HG02938 (cell line): ENCODE data around the gene COL1A2.

Experiments
- ATAC-seq: cut with Tn5 transposase; IDR thresholded peaks from one replicate; pipeline ENCODE4 v1.9.1; 2021; ENCODE audit warnings: mild to moderate bottlenecking, moderate library complexity; ENCODE audit not compliant: unreplicated experiment

Gene COL1A2

DNA sequence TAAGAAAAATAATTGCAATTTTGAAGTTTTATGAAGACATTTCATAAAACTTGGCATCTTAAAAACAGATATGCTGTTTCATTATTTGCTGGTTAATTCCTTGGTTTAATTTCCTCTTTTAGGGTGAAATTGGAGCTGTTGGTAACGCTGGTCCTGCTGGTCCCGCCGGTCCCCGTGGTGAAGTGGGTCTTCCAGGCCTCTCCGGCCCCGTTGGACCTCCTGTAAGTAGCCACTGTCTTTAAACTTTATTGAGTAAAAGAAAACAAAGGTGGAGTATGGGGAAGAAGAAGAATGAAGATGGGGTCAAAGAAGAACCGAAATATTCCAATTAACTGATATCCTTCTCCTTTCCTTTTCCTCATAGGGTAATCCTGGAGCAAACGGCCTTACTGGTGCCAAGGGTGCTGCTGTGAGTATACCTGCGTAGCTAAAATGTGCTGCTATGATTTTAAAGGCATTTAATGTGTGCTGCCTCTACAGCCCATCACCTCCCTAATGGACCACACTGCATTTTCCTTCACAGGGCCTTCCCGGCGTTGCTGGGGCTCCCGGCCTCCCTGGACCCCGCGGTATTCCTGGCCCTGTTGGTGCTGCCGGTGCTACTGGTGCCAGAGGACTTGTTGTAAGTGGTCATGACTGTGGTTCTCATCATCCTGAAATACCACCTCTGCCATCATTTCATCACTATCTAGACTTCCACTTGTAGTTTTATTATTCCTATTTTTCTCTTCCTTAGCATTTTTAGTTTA lies 14.7 kb downstream of the COL1A2 start:
- ATAC-seq: no peak

DNA sequence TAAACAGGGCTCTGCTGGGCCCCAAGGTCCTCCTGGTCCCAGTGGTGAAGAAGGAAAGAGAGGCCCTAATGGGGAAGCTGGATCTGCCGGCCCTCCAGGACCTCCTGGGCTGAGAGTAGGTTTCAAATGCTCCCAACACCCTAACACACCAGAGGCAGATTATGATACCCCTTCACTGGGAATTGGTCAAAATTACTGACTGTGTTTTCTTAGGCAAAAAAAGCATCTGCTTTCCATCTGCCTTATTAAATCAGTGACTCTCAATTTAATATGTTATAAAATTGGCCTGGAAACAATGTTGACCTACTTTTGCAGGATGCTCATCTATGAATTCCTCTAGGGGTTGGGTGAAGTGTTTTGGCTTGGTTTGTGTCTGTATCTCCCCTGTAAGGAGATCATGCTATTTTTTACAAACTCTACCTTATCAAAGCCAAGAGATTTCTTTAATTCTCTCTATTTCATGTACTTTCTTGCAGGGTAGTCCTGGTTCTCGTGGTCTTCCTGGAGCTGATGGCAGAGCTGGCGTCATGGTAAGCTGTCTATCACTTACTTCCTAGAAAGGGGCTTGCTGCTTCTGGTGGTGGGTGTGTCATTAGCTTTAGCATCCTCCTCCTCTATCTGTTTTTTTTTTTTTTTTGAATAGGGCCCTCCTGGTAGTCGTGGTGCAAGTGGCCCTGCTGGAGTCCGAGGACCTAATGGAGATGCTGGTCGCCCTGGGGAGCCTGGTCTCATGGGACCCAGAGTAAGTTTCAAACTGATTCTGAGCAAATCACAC lies 15.9 kb downstream of the COL1A2 start:
- ATAC-seq: no peak

- ATAC-seq: no peak
Observed at GRCh38 chr7:94411188-94411466, 16.4 kb downstream of the COL1A2 start.

DNA sequence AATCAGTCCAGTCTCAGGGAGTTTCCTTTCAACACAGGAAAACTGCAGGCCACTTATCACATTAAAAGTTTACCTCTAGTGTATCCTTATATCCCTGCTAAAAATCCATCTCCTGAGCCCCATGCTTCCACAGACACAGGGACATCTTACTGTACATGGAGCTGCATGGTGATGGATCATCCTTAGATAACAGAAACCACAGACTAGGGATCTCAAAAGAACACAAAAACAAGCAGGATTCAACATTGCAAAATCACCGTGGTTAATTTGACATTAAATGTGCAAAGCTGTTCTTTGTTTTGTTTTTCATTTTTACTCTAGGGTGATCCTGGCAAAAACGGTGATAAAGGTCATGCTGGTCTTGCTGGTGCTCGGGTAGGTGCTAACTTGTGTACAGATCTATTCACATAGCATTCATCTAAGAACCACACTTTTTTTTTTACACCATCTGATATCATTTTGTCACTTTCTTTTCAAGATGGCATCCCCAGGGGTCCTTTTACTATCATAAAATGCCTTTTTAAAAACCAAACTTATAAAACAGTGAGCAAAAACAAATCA lies 18.1 kb downstream of the COL1A2 start:
- no peak for ATAC-seq

GRCh38 chr7:94414481-94414880 lies 19.8 kb downstream of the COL1A2 start:
- ATAC-seq: no peak

DNA sequence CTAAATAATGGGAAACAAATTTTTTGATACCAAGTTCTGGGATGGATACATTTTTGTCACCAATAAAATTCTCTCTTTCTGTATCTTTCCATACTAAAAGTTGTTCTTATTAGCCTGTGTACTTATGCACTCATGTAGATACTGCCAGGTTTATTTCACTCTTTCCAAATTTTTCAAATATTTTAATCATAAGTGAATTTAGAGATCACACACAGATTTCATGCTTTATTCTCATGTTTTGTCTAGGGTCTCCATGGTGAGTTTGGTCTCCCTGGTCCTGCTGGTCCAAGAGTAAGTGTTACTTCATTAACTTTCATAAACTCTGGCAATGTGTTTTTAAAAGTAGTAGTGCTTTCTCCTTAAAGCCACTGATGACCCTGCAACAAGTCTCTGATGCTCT lies 20.3 kb downstream of the COL1A2 start:
- ATAC-seq: no peak

DNA sequence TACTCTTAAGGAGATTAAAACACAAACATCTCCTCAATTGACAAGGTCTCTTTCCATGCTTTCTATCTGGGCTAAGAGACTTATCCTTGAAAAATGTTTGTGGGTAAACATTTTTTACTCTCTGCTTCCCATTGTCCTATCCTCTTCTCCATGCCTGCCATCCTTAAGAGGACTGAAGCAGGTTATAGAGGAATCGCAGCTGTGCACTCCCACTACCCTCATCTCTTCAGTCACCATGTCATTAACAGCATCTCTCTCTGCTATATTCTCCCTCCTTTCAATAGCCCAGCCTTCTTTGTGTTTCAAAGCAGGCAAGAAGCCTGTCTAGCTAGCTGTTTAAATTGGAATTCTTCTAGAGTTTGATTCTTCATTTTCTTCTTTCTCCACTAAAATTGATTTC lies 22.6 kb downstream of the COL1A2 start:
- no peak for ATAC-seq

GRCh38 chr7:94417901-94418300 lies 23.2 kb downstream of the COL1A2 start:
- no peak for ATAC-seq

- ATAC-seq: no peak
Observed at GRCh38 chr7:94418851-94419250, 24.2 kb downstream of the COL1A2 start.

- no peak for ATAC-seq
Observed at GRCh38 chr7:94420328-94420727, 25.6 kb downstream of the COL1A2 start.

DNA sequence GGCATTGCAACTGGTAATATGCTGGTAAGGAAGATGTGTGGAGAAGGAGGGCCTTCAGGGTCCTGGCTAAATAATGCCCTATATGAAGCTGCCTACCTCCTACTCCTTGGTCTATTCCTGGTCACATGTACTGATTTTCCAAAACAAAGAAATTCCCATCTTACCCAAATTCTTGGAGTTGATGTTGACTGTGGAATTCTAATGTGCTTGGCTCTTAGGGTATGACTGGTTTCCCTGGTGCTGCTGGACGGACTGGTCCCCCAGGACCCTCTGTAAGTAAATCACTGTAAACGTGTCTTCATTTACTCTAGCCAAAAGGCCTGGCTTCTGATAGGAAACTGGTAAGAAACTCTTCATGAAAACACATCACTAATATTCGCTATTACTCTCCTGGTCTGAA lies 27.0 kb downstream of the COL1A2 start:
- no peak for ATAC-seq

DNA sequence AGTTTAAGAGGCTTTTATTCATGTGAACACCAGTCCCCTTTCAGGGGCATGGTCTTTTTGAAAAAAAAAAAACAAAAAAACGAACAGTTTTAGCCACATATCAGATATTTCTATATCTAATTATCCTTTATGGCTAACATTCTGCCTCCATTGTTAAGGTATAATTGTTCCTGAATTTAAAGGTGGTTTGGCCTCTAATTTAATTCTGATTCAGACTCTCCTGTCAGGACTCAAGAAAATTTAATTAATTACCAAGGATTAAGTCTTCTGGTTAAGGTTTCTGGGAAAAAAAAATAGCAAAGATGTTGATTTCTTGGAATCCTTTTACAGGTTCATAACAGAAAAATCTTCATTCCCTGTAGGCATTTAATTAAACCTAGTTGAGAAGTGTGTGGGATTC lies 27.4 kb downstream of the COL1A2 start:
- no peak for ATAC-seq

GRCh38 chr7:94422827-94423460 lies 28.2 kb downstream of the COL1A2 start:
- no peak for ATAC-seq

GRCh38 chr7:94423863-94424735 lies 29.4 kb downstream of the COL1A2 start:
- ATAC-seq: no peak

DNA sequence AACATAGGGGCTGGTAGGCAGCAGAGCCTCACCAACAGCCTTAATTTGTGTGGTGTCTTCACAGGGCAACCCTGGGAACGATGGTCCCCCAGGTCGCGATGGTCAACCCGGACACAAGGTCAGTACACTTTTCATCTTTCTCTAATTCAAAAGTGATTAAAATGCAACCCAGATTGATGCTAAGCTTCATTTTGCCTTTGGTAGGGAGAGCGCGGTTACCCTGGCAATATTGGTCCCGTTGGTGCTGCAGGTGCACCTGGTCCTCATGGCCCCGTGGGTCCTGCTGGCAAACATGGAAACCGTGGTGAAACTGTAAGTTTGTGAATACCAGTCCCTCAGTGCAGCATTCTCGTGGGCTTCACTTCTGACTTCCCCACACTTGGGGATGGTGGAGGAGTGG lies 30.9 kb downstream of the COL1A2 start:
- no peak for ATAC-seq

- ATAC-seq: no peak
Observed at GRCh38 chr7:94426980-94427875, 32.5 kb downstream of the COL1A2 start.

- no peak for ATAC-seq
Observed at GRCh38 chr7:94429153-94429552, 34.5 kb downstream of the COL1A2 start.

- no peak for ATAC-seq
Observed at GRCh38 chr7:94431176-94431575, 36.5 kb downstream of the COL1A2 start.

GRCh38 chr7:94431619-94432280 lies 37.1 kb downstream of the COL1A2 start:
- no peak for ATAC-seq
